Sigmoid colon (tissue), 7 donors: ENCODE results near the gene CCNG2. TPM values are rescaled to one million over a fixed set of nuclear protein-coding genes. Genes with fewer than 3 reads are reported as not detected.

Experiments used
- DNase-seq: peaks from one replicate; pipeline ENCODE4 v3.0.0-alpha.2; 2019
- H3K27ac ChIP-seq, 4 donors: fragments of 200-600 bp; sonication (generic); one replicate each; pipeline ENCODE4 v1.5.1; 2016 to 2019; ENCODE audit warnings: mild to moderate bottlenecking in 1 of 4
- H3K27me3 ChIP-seq, 3 donors: fragments of 200-600 bp; sonication (generic); one replicate each; pipeline ENCODE4 v1.5.1; 2019; ENCODE audit warnings: mild to moderate bottlenecking in 1 of 3
- H3K36me3 ChIP-seq, 4 donors: fragments of 200-600 bp; sonication (generic); one replicate each; pipeline ENCODE4 v1.5.1; 2016 to 2019
- H3K4me1 ChIP-seq, 4 donors: fragments of 200-600 bp; sonication (generic); one replicate each; pipeline ENCODE4 v1.5.1; 2017 to 2019
- H3K4me3 ChIP-seq, 4 donors: fragments of 200-600 bp; sonication (generic); one replicate each; pipeline ENCODE4 v1.5.1; 2017 to 2019; ENCODE audit warnings: mild to moderate bottlenecking in 2 of 4, moderate library complexity in 1 of 4
- H3K9me3 ChIP-seq, 4 donors: fragments of 200-600 bp in 3 of 4; sonication (generic) in 3 of 4; one replicate each; pipeline versions ENCODE4 v1.5.1 to v1.6.1; 2013 to 2019
- CTCF ChIP-seq, 4 experiments: fragments of 450-650 bp in 3 of 4; fragments of 200-600 bp in 1 of 4; IDR thresholded peaks; one replicate each; pipeline ENCODE4 v1.5.1; 2016 to 2019; ENCODE audit warnings: antibody characterized with exemption in 4 of 4, mild to moderate bottlenecking in 3 of 4, moderate library complexity in 2 of 4
- EP300 ChIP-seq, 4 donors: sonication (generic); formaldehyde crosslinking; IDR thresholded peaks; one replicate each; pipeline ENCODE4 v1.6.1; 2017; ENCODE audit warnings: antibody characterized with exemption in 4 of 4
- POLR2A ChIP-seq, 2 donors: fragments of 450-650 bp; IDR thresholded peaks; one replicate each; pipeline ENCODE4 v1.6.1; 2016; ENCODE audit warnings: antibody characterized with exemption in 2 of 2, mild to moderate bottlenecking in 2 of 2, moderate library complexity in 2 of 2
- POLR2AphosphoS5 ChIP-seq, 4 donors: sonication (generic); formaldehyde crosslinking; IDR thresholded peaks; one replicate each; pipeline ENCODE4 v1.6.1; 2017; ENCODE audit warnings: antibody characterized with exemption in 4 of 4
- WGBS, 2 donors: extraction: QIAGEN DNeasy Blood & Tissue Kit; methylation state at CpG; one replicate each; pipeline ENCODE4 v1.1.7; 2013; 5-methylcytosine and 5-hydroxymethylcytosine counted together
- intact Hi-C: fragments of 100-400 bp; cut with DNase I; formaldehyde crosslinking; loops from one replicate; pipeline ENCODE4 v1.15.1; 2023
- polyA plus RNA-seq, 3 donors: library from polyadenylated mRNA; stranded (reverse); fragments of 200-250 nt; gene quantifications; one replicate each; pipeline ENCODE4 v1.2.3, GENCODE V29; 2013
- total RNA-seq, 4 donors: library from RNA; depleted of rRNA; stranded (reverse); fragments of >200 nt; gene quantifications; one replicate each; pipeline ENCODE4 v1.1.0, GENCODE V29; 2016
- donor health status: healthy with polysubstance abuse.
- donor health status: Bipolar disorder and iron deficiency.
- donor health status: healthy.

The CCNG2 gene
- total and polyA plus RNA-seq, 7 donors: 25.5 to 72.1 (median 27.6) TPM

- peaks cover 0 to 5% (median 0%) of the 10 kb centered on the region in 4 donors for H3K4me1 ChIP-seq
- TF ChIP-seq CTCF (IDR thresholded peaks at IDR 0.05) (no peak), EP300 (IDR thresholded peaks at IDR 0.05) (no peak), POLR2AphosphoS5 (IDR thresholded peaks at IDR 0.05) (no peak), POLR2A (IDR thresholded peaks at IDR 0.05) (no peak)
- no peak for DNase-seq
- no peaks in the 10 kb centered on the region for H3K36me3 ChIP-seq
- intact Hi-C loops: no loop called here
- H3K27ac ChIP-seq: no peak overlapping the region
- no peaks in the 10 kb centered on the region for H3K27me3 ChIP-seq
- WGBS, 2 donors: 89 to 92% methylated on average over 8 of the region's 8 CpGs
- H3K4me3 ChIP-seq: no peak overlapping the region
- H3K9me3 ChIP-seq: no peaks in the 10 kb centered on the region
These were observed 36.0 kb upstream of the CCNG2 start for GRCh38 chr4:77120886-77121508.

GRCh38 chr4:77121736-77122240 lies 35.2 kb upstream of the CCNG2 start:
- Histone ChIP-seq H3K27me3 (no peaks in the 10 kb centered on the region), H3K4me1 (peaks cover 0 to 8% (median 0%) of the 10 kb centered on the region in 4 donors), H3K9me3 (no peaks in the 10 kb centered on the region), H3K27ac (no peak overlapping the region), H3K36me3 (no peaks in the 10 kb centered on the region), H3K4me3 (no peak overlapping the region)
- DNase-seq: no peak
- WGBS, 2 donors: 95 to 96% methylated on average over 5 of the region's 5 CpGs
- TF ChIP-seq POLR2A (IDR thresholded peaks at IDR 0.05) (no peak), EP300 (IDR thresholded peaks at IDR 0.05) (no peak), POLR2AphosphoS5 (IDR thresholded peaks at IDR 0.05) (no peak), CTCF (IDR thresholded peaks at IDR 0.05) (no peak)
- intact Hi-C loops: no loop called here

- no peaks in the 10 kb centered on the region for H3K9me3 ChIP-seq
- no peaks in the 10 kb centered on the region for H3K36me3 ChIP-seq
- DNase-seq: no peak
- peaks cover 0 to 8% (median 0%) of the 10 kb centered on the region in 4 donors for H3K4me1 ChIP-seq
- WGBS, 2 donors: 94 to 96% methylated on average over 4 of the region's 4 CpGs
- no peaks in the 10 kb centered on the region for H3K27me3 ChIP-seq
- H3K27ac ChIP-seq: no peak overlapping the region
- TF ChIP-seq CTCF (IDR thresholded peaks at IDR 0.05) (no peak), POLR2A (IDR thresholded peaks at IDR 0.05) (no peak), EP300 (IDR thresholded peaks at IDR 0.05) (no peak), POLR2AphosphoS5 (IDR thresholded peaks at IDR 0.05) (no peak)
- intact Hi-C loops: no loop called here
- no peak overlapping the region for H3K4me3 ChIP-seq
These were observed 34.4 kb upstream of the CCNG2 start for GRCh38 chr4:77122656-77123055.

GRCh38 chr4:77123411-77123810 lies 33.6 kb upstream of the CCNG2 start:
- TF ChIP-seq CTCF (IDR thresholded peaks at IDR 0.05): no peak
- no peak for TF ChIP-seq POLR2A (IDR thresholded peaks at IDR 0.05)
- TF ChIP-seq POLR2AphosphoS5 (IDR thresholded peaks at IDR 0.05): no peak
- no peak for TF ChIP-seq EP300 (IDR thresholded peaks at IDR 0.05)
- H3K36me3 ChIP-seq: no peaks in the 10 kb centered on the region
- H3K27ac ChIP-seq: no peak overlapping the region
- H3K27me3 ChIP-seq: no peaks in the 10 kb centered on the region
- 51 to 56% methylated on average over 1 of the region's 1 CpG for WGBS, 2 donors
- intact Hi-C loops: no loop called here
- no peaks in the 10 kb centered on the region for H3K9me3 ChIP-seq
- DNase-seq: no peak
- H3K4me1 ChIP-seq: peaks cover 0 to 8% (median 0%) of the 10 kb centered on the region in 4 donors
- no peak overlapping the region for H3K4me3 ChIP-seq
